Activated naive CD4-positive, alpha-beta T cell treated with anti-CD3 and anti-CD28 coated beads, Interleukin-2, amount 50 U/mL, for 24 hours (primary cell): ENCODE measurements around the gene RNLS.

ENCODE experiments used
- H3K27ac Mint-ChIP-seq: one replicate; pipeline ENCODE4 v1.8.0; 2021; ENCODE audit warnings: mild to moderate bottlenecking, mixed read lengths
- H3K27me3 Mint-ChIP-seq: one replicate; pipeline ENCODE4 v1.8.0; 2021; ENCODE audit warnings: mixed read lengths
- H3K36me3 Mint-ChIP-seq: one replicate; pipeline ENCODE4 v1.8.0; 2021; ENCODE audit warnings: mixed read lengths
- H3K4me1 Mint-ChIP-seq: one replicate; pipeline ENCODE4 v1.8.0; 2021; ENCODE audit warnings: mixed read lengths
- H3K4me3 Mint-ChIP-seq: one replicate; pipeline ENCODE4 v1.8.0; 2021; ENCODE audit warnings: mild to moderate bottlenecking, mixed read lengths
- H3K9me3 Mint-ChIP-seq: one replicate; pipeline ENCODE4 v1.8.0; 2021; ENCODE audit warnings: mixed read lengths

The RNLS gene

GRCh38 chr10:88237896-88238614, 345.1 kb downstream of the RNLS start:
- Mint-ChIP-seq H3K4me1 (peaks cover 12% of the 10 kb centered on the region), H3K36me3 (no peaks in the 10 kb centered on the region), H3K9me3 (no peaks in the 10 kb centered on the region), H3K27ac (no peak overlapping the region), H3K27me3 (no peaks in the 10 kb centered on the region), H3K4me3 (no peak overlapping the region)

- peaks cover 12% of the 10 kb centered on the region for H3K4me1 Mint-ChIP-seq
- no peaks in the 10 kb centered on the region for H3K27me3 Mint-ChIP-seq
- H3K27ac Mint-ChIP-seq, result no peak overlapping the region
- H3K9me3 Mint-ChIP-seq, result no peaks in the 10 kb centered on the region
- no peak overlapping the region for H3K4me3 Mint-ChIP-seq
- no peaks in the 10 kb centered on the region for H3K36me3 Mint-ChIP-seq
These were observed 346.9 kb downstream of the RNLS start for GRCh38 chr10:88236121-88236743.

GRCh38 chr10:88234297-88234696, 348.8 kb downstream of the RNLS start:
- no peak overlapping the region for H3K27ac Mint-ChIP-seq
- no peaks in the 10 kb centered on the region for H3K36me3 Mint-ChIP-seq
- H3K4me1 Mint-ChIP-seq, result peaks cover 12% of the 10 kb centered on the region
- H3K9me3 Mint-ChIP-seq, result peaks cover 6% of the 10 kb centered on the region
- H3K27me3 Mint-ChIP-seq, result no peaks in the 10 kb centered on the region
- H3K4me3 Mint-ChIP-seq, result no peak overlapping the region

GRCh38 chr10:88233870-88234269, 349.2 kb downstream of the RNLS start:
- Mint-ChIP-seq H3K4me1 (peaks cover 12% of the 10 kb centered on the region), H3K27me3 (no peaks in the 10 kb centered on the region), H3K4me3 (no peak overlapping the region)

GRCh38 chr10:88232983-88233543, 350.1 kb downstream of the RNLS start:
- H3K27ac Mint-ChIP-seq, result no peak overlapping the region
- no peak overlapping the region for H3K4me3 Mint-ChIP-seq
- no peaks in the 10 kb centered on the region for H3K36me3 Mint-ChIP-seq
- peaks cover 6% of the 10 kb centered on the region for H3K9me3 Mint-ChIP-seq
- no peaks in the 10 kb centered on the region for H3K27me3 Mint-ChIP-seq
- peaks cover 12% of the 10 kb centered on the region for H3K4me1 Mint-ChIP-seq

More at GRCh38 chr10:88233870-88234269, 349.2 kb downstream of the RNLS start:
- peaks cover 6% of the 10 kb centered on the region for H3K9me3 Mint-ChIP-seq
- no peaks in the 10 kb centered on the region for H3K36me3 Mint-ChIP-seq
- H3K27ac Mint-ChIP-seq, result no peak overlapping the region

GRCh38 chr10:88232029-88232895, 350.9 kb downstream of the RNLS start:
- Mint-ChIP-seq H3K4me1 (peaks cover 10% of the 10 kb centered on the region), H3K27me3 (no peaks in the 10 kb centered on the region), H3K36me3 (no peaks in the 10 kb centered on the region), H3K9me3 (peaks cover 6% of the 10 kb centered on the region), H3K27ac (peak overlapping the region; percentile 81), H3K4me3 (no peak overlapping the region)

- Mint-ChIP-seq H3K36me3 (no peaks in the 10 kb centered on the region), H3K27me3 (no peaks in the 10 kb centered on the region), H3K4me1 (no peaks in the 10 kb centered on the region), H3K4me3 (no peak overlapping the region), H3K27ac (peak overlapping the region; percentile 1), H3K9me3 (peaks cover 6% of the 10 kb centered on the region)
These were observed 352.9 kb downstream of the RNLS start for GRCh38 chr10:88230251-88230650.

- H3K27ac Mint-ChIP-seq, result no peak overlapping the region
- no peaks in the 10 kb centered on the region for H3K4me1 Mint-ChIP-seq
- H3K9me3 Mint-ChIP-seq, result peaks cover 6% of the 10 kb centered on the region
- no peaks in the 10 kb centered on the region for H3K27me3 Mint-ChIP-seq
- H3K4me3 Mint-ChIP-seq, result no peak overlapping the region
- no peaks in the 10 kb centered on the region for H3K36me3 Mint-ChIP-seq
These were observed 355.0 kb downstream of the RNLS start for GRCh38 chr10:88228130-88228529.

GRCh38 chr10:88227342-88228018, 355.6 kb downstream of the RNLS start:
- Mint-ChIP-seq H3K36me3 (no peaks in the 10 kb centered on the region), H3K4me3 (no peak overlapping the region), H3K4me1 (no peaks in the 10 kb centered on the region), H3K27ac (no peak overlapping the region), H3K27me3 (no peaks in the 10 kb centered on the region), H3K9me3 (peaks cover 6% of the 10 kb centered on the region)

- H3K27me3 Mint-ChIP-seq, result no peaks in the 10 kb centered on the region
- H3K4me1 Mint-ChIP-seq, result no peaks in the 10 kb centered on the region
These were observed 356.2 kb downstream of the RNLS start for GRCh38 chr10:88226891-88227290.

GRCh38 chr10:88226071-88226659, 357.0 kb downstream of the RNLS start:
- no peaks in the 10 kb centered on the region for H3K27me3 Mint-ChIP-seq
- H3K36me3 Mint-ChIP-seq, result no peaks in the 10 kb centered on the region
- H3K27ac Mint-ChIP-seq, result peak overlapping the region; percentile 25
- no peak overlapping the region for H3K4me3 Mint-ChIP-seq
- peaks cover 6% of the 10 kb centered on the region for H3K9me3 Mint-ChIP-seq
- H3K4me1 Mint-ChIP-seq, result no peaks in the 10 kb centered on the region

More at GRCh38 chr10:88226891-88227290, 356.2 kb downstream of the RNLS start:
- H3K27ac Mint-ChIP-seq, result no peak overlapping the region
- H3K36me3 Mint-ChIP-seq, result no peaks in the 10 kb centered on the region
- no peak overlapping the region for H3K4me3 Mint-ChIP-seq
- peaks cover 6% of the 10 kb centered on the region for H3K9me3 Mint-ChIP-seq
